ENCODE measurements around the gene IFI27L2.

Gene IFI27L2

GRCh38 chr14:94087891-94088290 is 41.5 kb downstream of the IFI27L2 start:
- DNase-seq (ENCODE audit: low read depth): no peak
- no peak for TF ChIP-seq CTCF (IDR thresholded peaks at IDR 0.05; ENCODE audit: control insufficient read depth, extremely low read depth, insufficient read depth)
- H3K4me3 ChIP-seq (ENCODE audit: low read depth, low read length): no peak overlapping the region

DNA sequence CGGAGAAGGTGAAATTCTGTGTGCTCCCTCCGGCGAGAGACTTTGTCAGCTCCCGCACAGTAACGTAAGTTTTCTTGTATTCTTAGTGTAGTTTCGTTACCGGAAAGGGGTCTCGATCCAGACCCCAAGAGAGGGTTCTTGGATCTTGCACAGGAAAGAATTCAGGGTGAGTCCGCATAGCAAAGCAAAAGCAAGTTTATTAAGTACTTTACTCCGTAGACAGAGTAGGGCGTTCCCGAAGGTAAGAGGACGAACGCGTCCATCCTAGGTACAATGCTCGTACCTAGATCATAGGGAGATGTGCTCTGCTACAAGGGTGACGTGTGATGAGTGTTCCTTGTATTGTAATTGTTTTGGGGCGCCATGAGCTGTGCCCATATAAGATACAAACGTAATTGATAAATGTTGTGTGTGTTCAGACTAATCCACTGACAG is 48.0 kb downstream of the IFI27L2 start:
- no peak for DNase-seq (ENCODE audit: low read depth)
- H3K4me3 ChIP-seq (ENCODE audit: low read depth, low read length): peak overlapping the region; percentile 84
- no peak for TF ChIP-seq CTCF (IDR thresholded peaks at IDR 0.05; ENCODE audit: control insufficient read depth, extremely low read depth, insufficient read depth)

- H3K4me3 ChIP-seq (ENCODE audit: low read depth, low read length): peak within 1 kb of the TSS; percentile 84
- no peak for TF ChIP-seq CTCF (IDR thresholded peaks at IDR 0.05; ENCODE audit: control insufficient read depth, extremely low read depth, insufficient read depth)
- DNase-seq (ENCODE audit: low read depth): peak; percentile 70
Measured at GRCh38 chr14:94080621-94081385, 48.6 kb downstream of the IFI27L2 start, which contains the start of the genes DDX24 and IFI27L1. Gene DDX24, minus strand, starts transcription at chr14:94081202. Its CDS starts 1,460 bp downstream, at chr14:94079742. Gene IFI27L1, plus strand, starts transcription at chr14:94081310. Its CDS starts 15,628 bp downstream, at chr14:94096938.

GRCh38 chr14:94079891-94080620 is 49.3 kb downstream of the IFI27L2 start:
- no peak for TF ChIP-seq CTCF (IDR thresholded peaks at IDR 0.05; ENCODE audit: control insufficient read depth, extremely low read depth, insufficient read depth)
- H3K4me3 ChIP-seq (ENCODE audit: low read depth, low read length): peak overlapping the region; percentile 84
- DNase-seq (ENCODE audit: low read depth): no peak

GRCh38 chr14:94077823-94078222 is 51.6 kb downstream of the IFI27L2 start:
- no peak for DNase-seq (ENCODE audit: low read depth)
- no peak overlapping the region for H3K4me3 ChIP-seq (ENCODE audit: low read depth, low read length)
- TF ChIP-seq CTCF (IDR thresholded peaks at IDR 0.05; ENCODE audit: control insufficient read depth, extremely low read depth, insufficient read depth): no peak
